HCT116 (cell line): ENCODE data around the gene SELENOS. TPM values are rescaled to one million over a fixed set of nuclear protein-coding genes. Genes with fewer than 3 reads are reported as not detected.

Source experiments
- ATAC-seq: fragments of 200-7000 bp; cut with Tn5 transposase; 2 replicates; pipeline ENCODE4 v1.9.1; 2020; ENCODE audit warnings: mild to moderate bottlenecking, moderate library complexity
- BruUV-seq: library from RNA; stranded (reverse); fragments of 400-500 nt; replicated peaks from 2 replicates; lab custom pipeline; 2021; lab: Mats Ljungman, UMichigan
- CTCF ChIA-PET: fragments of 300-600 bp; sonication (Branson Sonifier 250); formaldehyde crosslinking; loops from one replicate; lab custom pipeline; 2021; ENCODE audit warnings: antibody characterized with exemption; lab: Charles Lee
- POLR2A ChIA-PET: fragments of 300-600, 350-600 bp; sonication (Branson Sonifier 250); formaldehyde crosslinking; loops from one replicate; lab custom pipeline; 2021; ENCODE audit warnings: antibody characterized with exemption; lab: Charles Lee
- RAD21 ChIA-PET, 2 experiments: fragments of 300-600 bp; sonication (Branson Sonifier 250); formaldehyde crosslinking; loops; one replicate each; lab custom pipeline; 2023; ENCODE audit warnings: low total read pairs in 2 of 2; ENCODE audit not compliant: uncharacterized antibody in 2 of 2, unreplicated experiment in 2 of 2, low non-redundant PET in 1 of 2; lab: Charles Lee
- DNase-seq: peaks from one replicate; pipeline ENCODE4 v3.0.0-alpha.2; 2010; ENCODE audit warnings: low read depth, low spot score
- H2AFZ ChIP-seq: fragments of 200-600 bp; shearing (Covaris generic), sonication (generic); 2 replicates; pipeline ENCODE4 v1.6.1; 2017; ENCODE audit warnings: low read depth, mixed run types, mixed read lengths, antibody characterized with exemption, low read length; ENCODE audit not compliant: poor library complexity, severe bottlenecking
- H3K27ac ChIP-seq: 2 replicates; pipeline ENCODE4 v1.5.1; 2012; ENCODE audit warnings: low read depth, low read length
- H3K27me3 ChIP-seq: fragments of 200-600 bp; sonication (generic); 2 replicates; pipeline ENCODE4 v1.6.1; 2016; ENCODE audit warnings: mixed run types, low read length, mixed read lengths; ENCODE audit not compliant: insufficient read depth
- H3K36me3 ChIP-seq, 2 experiments: fragments of 200-500 bp in 1 of 2; fragments of 200-600 bp in 1 of 2; sonication (Bioruptor generic) in 1 of 2; sonication (generic) in 1 of 2; 2 replicates each; pipeline versions ENCODE4 v1.5.1 to v1.6.1; 2014 to 2016; ENCODE audit warnings: low read length in 2 of 2, inconsistent platforms in 1 of 2, mixed read lengths in 1 of 2, mixed run types in 1 of 2; ENCODE audit not compliant: insufficient read depth in 2 of 2, control insufficient read depth in 1 of 2
- H3K4me1 ChIP-seq, 2 experiments: fragments of 200-600 bp in 1 of 2; sonication (generic) in 1 of 2; 2 replicates each; pipeline versions ENCODE4 v1.5.1 to v1.6.1; 2012 to 2017; ENCODE audit warnings: low read length in 2 of 2, inconsistent platforms in 1 of 2, mild to moderate bottlenecking in 1 of 2, mixed read lengths in 1 of 2, mixed run types in 1 of 2, moderate library complexity in 1 of 2; ENCODE audit not compliant: insufficient read depth in 2 of 2, control insufficient read depth in 1 of 2
- H3K4me2 ChIP-seq: fragments of 200-600 bp; sonication (generic); 2 replicates; pipeline ENCODE4 v1.6.1; 2017; ENCODE audit warnings: mixed run types, low read length, mixed read lengths
- H3K4me3 ChIP-seq, 2 experiments: fragments of 200-600 bp in 1 of 2; sonication (generic) in 1 of 2; replicated peaks in 1 of 2; 2 replicates each; pipeline ENCODE4 v1.5.1; 2011 to 2016; ENCODE audit warnings: low read length in 2 of 2, control low read depth in 1 of 2, low read depth in 1 of 2, mild to moderate bottlenecking in 1 of 2, mixed read lengths in 1 of 2, mixed run types in 1 of 2
- H3K79me2 ChIP-seq: fragments of 200-600 bp; sonication (generic); 2 replicates; pipeline ENCODE4 v1.6.1; 2017; ENCODE audit warnings: mild to moderate bottlenecking, mixed run types, low read length, moderate library complexity, mixed read lengths; ENCODE audit not compliant: insufficient read depth
- H3K9ac ChIP-seq: fragments of 200-600 bp; sonication (generic); 2 replicates; pipeline ENCODE4 v1.6.1; 2016; ENCODE audit warnings: low read length, mixed read lengths
- H3K9me2 ChIP-seq: fragments of 200-600 bp; sonication (generic), shearing (Covaris generic); 2 replicates; pipeline ENCODE4 v1.6.1; 2017; ENCODE audit warnings: mixed run types, mild to moderate bottlenecking, moderate library complexity; ENCODE audit not compliant: insufficient read depth
- H3K9me3 ChIP-seq, 2 experiments: fragments of 200-500 bp in 1 of 2; fragments of 200-600 bp in 1 of 2; sonication (Bioruptor generic) in 1 of 2; sonication (generic) in 1 of 2; 2 replicates each; pipeline ENCODE4 v1.6.1; 2014 to 2017; ENCODE audit warnings: low read length in 2 of 2, mixed read lengths in 2 of 2, inconsistent platforms in 1 of 2, low read depth in 1 of 2, mild to moderate bottlenecking in 1 of 2, mixed run types in 1 of 2, moderate library complexity in 1 of 2; ENCODE audit not compliant: control insufficient read depth in 1 of 2, insufficient read depth in 1 of 2
- H4K20me1 ChIP-seq: fragments of 200-600 bp; sonication (generic), shearing (Covaris generic); 2 replicates; pipeline ENCODE4 v1.6.1; 2017; ENCODE audit warnings: mixed run types, mild to moderate bottlenecking, moderate library complexity; ENCODE audit not compliant: insufficient read depth
- CBX3 ChIP-seq: IDR thresholded peaks from 2 replicates; pipeline ENCODE4 v1.6.1; 2012; ENCODE audit warnings: low read depth
- CEBPB ChIP-seq: IDR thresholded peaks from 2 replicates; pipeline ENCODE4 v1.6.1; 2012; ENCODE audit warnings: low read depth
- ELF1 ChIP-seq: IDR thresholded peaks from 2 replicates; pipeline ENCODE4 v1.6.1; 2012; ENCODE audit warnings: low read depth, borderline replicate concordance
- EZH2 ChIP-seq: fragments of 200-600 bp; sonication (generic); IDR thresholded peaks from 2 replicates; pipeline ENCODE4 v1.6.1; 2017; ENCODE audit warnings: antibody characterized with exemption, mixed run types
- SIN3A ChIP-seq: IDR thresholded peaks from 2 replicates; pipeline ENCODE4 v1.6.1; 2012; ENCODE audit warnings: low read depth
- SRF ChIP-seq: IDR thresholded peaks from 2 replicates; pipeline ENCODE4 v1.6.1; 2012; ENCODE audit warnings: low read depth
- YY1 ChIP-seq: IDR thresholded peaks from 2 replicates; pipeline ENCODE4 v1.6.1; 2011; ENCODE audit warnings: low read length, low read depth, moderate library complexity, mild to moderate bottlenecking; ENCODE audit not compliant: insufficient replicate concordance; ENCODE audit errors: extremely low read depth
- intact Hi-C: fragments of 100-400 bp; cut with micrococcal nuclease; formaldehyde crosslinking; loops from 2 replicates; pipeline ENCODE4 v1.10.0; 2022
- total RNA-seq: library from RNA; stranded (reverse); gene quantifications from one replicate; pipeline ENCODE4 v1.2.1, GENCODE V29; 2021; ENCODE audit not compliant: unreplicated experiment
- TF ChIP-seq, protein P1 (sequence below): IDR thresholded peaks from 2 replicates; pipeline ENCODE4 v1.6.1; 2011; ENCODE audit warnings: mild to moderate bottlenecking, low read length, moderate library complexity; ENCODE audit not compliant: insufficient replicate concordance; ENCODE audit errors: extremely low read depth
- TF ChIP-seq, protein P2 (sequence below): IDR thresholded peaks from 2 replicates; pipeline ENCODE4 v1.6.1; 2012; ENCODE audit warnings: low read depth
- TF ChIP-seq, protein P3 (sequence below): IDR thresholded peaks from 2 replicates; pipeline ENCODE4 v1.6.1; 2012

Gene SELENOS
- total RNA-seq, 1 experiment from 2014 or later, result 45.6 TPM

DNA sequence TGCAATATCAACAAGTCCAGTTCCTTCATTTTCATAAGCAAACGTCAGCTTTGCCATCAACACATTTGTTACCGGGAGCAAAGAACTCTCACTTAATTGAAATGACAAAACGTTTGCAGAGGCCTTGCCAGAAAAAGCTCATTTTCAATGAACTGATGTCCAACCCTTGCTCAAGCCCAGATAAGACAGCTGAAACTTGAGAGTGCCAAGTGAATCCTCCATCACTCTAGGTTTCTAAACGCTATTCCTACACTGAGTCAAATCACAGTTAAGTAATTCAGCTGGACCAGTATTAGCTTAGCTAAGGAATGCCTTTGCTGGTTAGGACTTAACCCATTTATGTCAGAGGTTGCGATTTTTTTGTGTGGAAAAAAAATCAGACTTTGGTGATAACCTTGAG is 36.9 kb downstream of the SELENOS start:
- CTCF ChIA-PET, result no interaction called here
- POLR2A ChIA-PET, result no interaction called here
- TF ChIP-seq EZH2 (no peak), SRF (no peak), SIN3A (no peak), ELF1 (no peak), CEBPB (no peak), YY1 (no peak), CBX3 (no peak)
- TF ChIP-seq, protein P1, sequence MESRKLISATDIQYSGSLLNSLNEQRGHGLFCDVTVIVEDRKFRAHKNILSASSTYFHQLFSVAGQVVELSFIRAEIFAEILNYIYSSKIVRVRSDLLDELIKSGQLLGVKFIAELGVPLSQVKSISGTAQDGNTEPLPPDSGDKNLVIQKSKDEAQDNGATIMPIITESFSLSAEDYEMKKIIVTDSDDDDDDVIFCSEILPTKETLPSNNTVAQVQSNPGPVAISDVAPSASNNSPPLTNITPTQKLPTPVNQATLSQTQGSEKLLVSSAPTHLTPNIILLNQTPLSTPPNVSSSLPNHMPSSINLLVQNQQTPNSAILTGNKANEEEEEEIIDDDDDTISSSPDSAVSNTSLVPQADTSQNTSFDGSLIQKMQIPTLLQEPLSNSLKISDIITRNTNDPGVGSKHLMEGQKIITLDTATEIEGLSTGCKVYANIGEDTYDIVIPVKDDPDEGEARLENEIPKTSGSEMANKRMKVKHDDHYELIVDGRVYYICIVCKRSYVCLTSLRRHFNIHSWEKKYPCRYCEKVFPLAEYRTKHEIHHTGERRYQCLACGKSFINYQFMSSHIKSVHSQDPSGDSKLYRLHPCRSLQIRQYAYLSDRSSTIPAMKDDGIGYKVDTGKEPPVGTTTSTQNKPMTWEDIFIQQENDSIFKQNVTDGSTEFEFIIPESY, result no peak
- TF ChIP-seq, protein P2, sequence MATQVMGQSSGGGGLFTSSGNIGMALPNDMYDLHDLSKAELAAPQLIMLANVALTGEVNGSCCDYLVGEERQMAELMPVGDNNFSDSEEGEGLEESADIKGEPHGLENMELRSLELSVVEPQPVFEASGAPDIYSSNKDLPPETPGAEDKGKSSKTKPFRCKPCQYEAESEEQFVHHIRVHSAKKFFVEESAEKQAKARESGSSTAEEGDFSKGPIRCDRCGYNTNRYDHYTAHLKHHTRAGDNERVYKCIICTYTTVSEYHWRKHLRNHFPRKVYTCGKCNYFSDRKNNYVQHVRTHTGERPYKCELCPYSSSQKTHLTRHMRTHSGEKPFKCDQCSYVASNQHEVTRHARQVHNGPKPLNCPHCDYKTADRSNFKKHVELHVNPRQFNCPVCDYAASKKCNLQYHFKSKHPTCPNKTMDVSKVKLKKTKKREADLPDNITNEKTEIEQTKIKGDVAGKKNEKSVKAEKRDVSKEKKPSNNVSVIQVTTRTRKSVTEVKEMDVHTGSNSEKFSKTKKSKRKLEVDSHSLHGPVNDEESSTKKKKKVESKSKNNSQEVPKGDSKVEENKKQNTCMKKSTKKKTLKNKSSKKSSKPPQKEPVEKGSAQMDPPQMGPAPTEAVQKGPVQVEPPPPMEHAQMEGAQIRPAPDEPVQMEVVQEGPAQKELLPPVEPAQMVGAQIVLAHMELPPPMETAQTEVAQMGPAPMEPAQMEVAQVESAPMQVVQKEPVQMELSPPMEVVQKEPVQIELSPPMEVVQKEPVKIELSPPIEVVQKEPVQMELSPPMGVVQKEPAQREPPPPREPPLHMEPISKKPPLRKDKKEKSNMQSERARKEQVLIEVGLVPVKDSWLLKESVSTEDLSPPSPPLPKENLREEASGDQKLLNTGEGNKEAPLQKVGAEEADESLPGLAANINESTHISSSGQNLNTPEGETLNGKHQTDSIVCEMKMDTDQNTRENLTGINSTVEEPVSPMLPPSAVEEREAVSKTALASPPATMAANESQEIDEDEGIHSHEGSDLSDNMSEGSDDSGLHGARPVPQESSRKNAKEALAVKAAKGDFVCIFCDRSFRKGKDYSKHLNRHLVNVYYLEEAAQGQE, result no peak
- TF ChIP-seq, protein P3, sequence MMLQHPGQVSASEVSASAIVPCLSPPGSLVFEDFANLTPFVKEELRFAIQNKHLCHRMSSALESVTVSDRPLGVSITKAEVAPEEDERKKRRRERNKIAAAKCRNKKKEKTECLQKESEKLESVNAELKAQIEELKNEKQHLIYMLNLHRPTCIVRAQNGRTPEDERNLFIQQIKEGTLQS, result no peak
- no peak for ATAC-seq
- H3K27me3 ChIP-seq, result no peaks in the 10 kb centered on the region
- intact Hi-C loops, result no loop called here
- no peak overlapping the region for H3K27ac ChIP-seq
- H3K4me3 ChIP-seq, result no peak overlapping the region
- peaks cover 6 to 8% of the 10 kb centered on the region in 2 experiments; a peak in 2 of 4 replicates for H3K36me3 ChIP-seq
- no peaks in the 10 kb centered on the region for H3K4me1 ChIP-seq
- no peak overlapping the region for H3K4me2 ChIP-seq
- no peaks in the 10 kb centered on the region for H3K9me3 ChIP-seq
- no peaks in the 10 kb centered on the region; the same call in 1 of the 2 replicates for H3K9me2 ChIP-seq
- DNase-seq, result no peak
- BruUV-seq, result no TSS peak
- no peak overlapping the region for H3K9ac ChIP-seq
- H3K79me2 ChIP-seq, result peaks cover 96% of the 10 kb centered on the region
- H4K20me1 ChIP-seq, result peaks cover 8% of the 10 kb centered on the region; the same call in 1 of the 2 replicates
- RAD21 ChIA-PET, result no interaction called here
- H2AFZ ChIP-seq, result no peak overlapping the region
